ENCODE measurements around the gene PHLDB2. TPM values are rescaled to one million over a fixed set of nuclear protein-coding genes. Genes with fewer than 3 reads are reported as not detected.

The PHLDB2 gene
- polyA plus RNA-seq, 1 donor (not counting 4 experiments of a cell fraction or from before 2014, with no cell fraction given): 150 TPM

DNA sequence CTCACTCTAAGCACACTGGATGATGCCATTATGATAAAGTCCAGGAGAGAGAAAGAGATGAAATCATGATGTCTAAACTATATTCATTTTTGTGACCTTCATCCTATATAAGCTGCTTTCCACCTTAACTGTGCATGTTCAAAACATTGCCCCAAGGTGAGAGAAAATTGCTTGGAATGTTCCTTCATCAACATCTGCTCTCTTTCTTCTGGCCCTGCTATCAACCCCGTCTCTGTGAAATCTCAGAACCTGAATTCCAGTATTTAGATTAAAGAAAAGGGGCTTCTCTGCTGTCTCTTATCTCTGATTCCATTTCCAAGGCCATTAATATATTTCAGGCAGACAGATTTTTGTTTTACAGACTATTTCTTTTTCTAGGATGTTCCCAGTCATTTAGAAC lies 47.3 kb upstream of the PHLDB2 start:
- Histone ChIP-seq H3K4me1 (ENCODE audit: control insufficient read depth, extremely low read depth, insufficient read depth, low read length) (peaks cover 45% of the 10 kb centered on the region), H3K27ac (ENCODE audit: control insufficient read depth, insufficient read depth, low read length) (peak overlapping the region; percentile 51)
- peak; percentile 84 for FAIRE-seq

DNA sequence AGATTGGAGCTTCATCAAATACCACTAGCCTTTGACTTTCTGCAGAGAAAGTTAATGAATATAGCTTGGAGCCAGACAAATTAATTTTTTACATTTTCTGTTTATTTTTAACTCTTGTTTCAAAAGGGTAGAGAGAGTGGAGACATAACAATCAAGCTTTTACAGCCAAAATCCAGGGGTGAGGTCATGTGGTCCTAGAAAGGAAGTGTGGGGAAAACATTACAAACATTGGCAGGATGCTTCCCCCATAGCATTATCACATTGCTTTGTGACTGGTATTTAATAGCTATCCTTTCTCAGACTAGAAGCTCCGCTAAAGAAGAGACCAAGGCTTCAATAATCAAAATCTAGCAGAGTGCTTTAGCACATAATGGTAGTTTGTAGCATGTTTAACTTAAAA lies 46.4 kb upstream of the PHLDB2 start:
- Histone ChIP-seq H3K27me3 (ENCODE audit: control insufficient read depth, extremely low read depth, insufficient read depth, low read length) (no peaks in the 10 kb centered on the region), H3K4me2 (ENCODE audit: control insufficient read depth, extremely low read depth, insufficient read depth, low read depth, low read length) (no peak overlapping the region), H3K9me3 (ENCODE audit: control insufficient read depth, low read depth, low read length) (no peaks in the 10 kb centered on the region), H3K36me3 (ENCODE audit: control insufficient read depth in 2 of 2, extremely low read depth in 1 of 2, insufficient read depth in 2 of 2, low read length in 2 of 2) (no peaks in the 10 kb centered on the region), H3K9ac (ENCODE audit: control insufficient read depth, extremely low read depth, insufficient read depth, low read length) (no peak overlapping the region), H3K4me1 (ENCODE audit: control insufficient read depth, extremely low read depth, insufficient read depth, low read length) (peaks cover 43% of the 10 kb centered on the region), H3K79me2 (ENCODE audit: control insufficient read depth, insufficient read depth, low read length) (no peaks in the 10 kb centered on the region), H4K20me1 (ENCODE audit: control insufficient read depth, extremely low read depth, insufficient read depth, low read length) (no peaks in the 10 kb centered on the region), H2AFZ (ENCODE audit: control insufficient read depth, low read length) (no peak overlapping the region), H3K27ac (ENCODE audit: control insufficient read depth, insufficient read depth, low read length) (no peak overlapping the region), H3K4me3 (ENCODE audit: control insufficient read depth in 2 of 3, extremely low read depth in 1 of 3, insufficient read depth in 2 of 3, low read depth in 1 of 3, low read length in 3 of 3) (no peak overlapping the region), H3K9me1 (ENCODE audit: control insufficient read depth, extremely low read depth, insufficient read depth, low read length) (no peaks in the 10 kb centered on the region)
- TF ChIP-seq EZH2 (IDR thresholded peaks at IDR 0.05; ENCODE audit: low read length): no peak
- TF ChIP-seq, protein P1, sequence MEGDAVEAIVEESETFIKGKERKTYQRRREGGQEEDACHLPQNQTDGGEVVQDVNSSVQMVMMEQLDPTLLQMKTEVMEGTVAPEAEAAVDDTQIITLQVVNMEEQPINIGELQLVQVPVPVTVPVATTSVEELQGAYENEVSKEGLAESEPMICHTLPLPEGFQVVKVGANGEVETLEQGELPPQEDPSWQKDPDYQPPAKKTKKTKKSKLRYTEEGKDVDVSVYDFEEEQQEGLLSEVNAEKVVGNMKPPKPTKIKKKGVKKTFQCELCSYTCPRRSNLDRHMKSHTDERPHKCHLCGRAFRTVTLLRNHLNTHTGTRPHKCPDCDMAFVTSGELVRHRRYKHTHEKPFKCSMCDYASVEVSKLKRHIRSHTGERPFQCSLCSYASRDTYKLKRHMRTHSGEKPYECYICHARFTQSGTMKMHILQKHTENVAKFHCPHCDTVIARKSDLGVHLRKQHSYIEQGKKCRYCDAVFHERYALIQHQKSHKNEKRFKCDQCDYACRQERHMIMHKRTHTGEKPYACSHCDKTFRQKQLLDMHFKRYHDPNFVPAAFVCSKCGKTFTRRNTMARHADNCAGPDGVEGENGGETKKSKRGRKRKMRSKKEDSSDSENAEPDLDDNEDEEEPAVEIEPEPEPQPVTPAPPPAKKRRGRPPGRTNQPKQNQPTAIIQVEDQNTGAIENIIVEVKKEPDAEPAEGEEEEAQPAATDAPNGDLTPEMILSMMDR (optimal IDR thresholded peaks at IDR 0.05 in 1 of 3, IDR thresholded peaks at IDR 0.05 in 1 of 3, conservative IDR thresholded peaks at IDR 0.05 in 1 of 3; ENCODE audit: extremely low read depth in 1 of 3, insufficient read depth in 2 of 3, low read length in 3 of 3): no peak
- no peak for DNase-seq (ENCODE audit: low read depth, low spot score)
- dilution Hi-C loops (cut with MboI; ENCODE audit: extremely low pct_ligation_motif_present, low sequenced_read_pairs): no loop called here
- FAIRE-seq: no peak

More for the DNA sequence above, 47.3 kb upstream of the PHLDB2 start:
- no peaks in the 10 kb centered on the region for H3K9me1 ChIP-seq (ENCODE audit: control insufficient read depth, extremely low read depth, insufficient read depth, low read length)
- no peak overlapping the region for H3K9ac ChIP-seq (ENCODE audit: control insufficient read depth, extremely low read depth, insufficient read depth, low read length)
- no peak overlapping the region for H3K4me3 ChIP-seq (ENCODE audit: control insufficient read depth in 2 of 3, extremely low read depth in 1 of 3, insufficient read depth in 2 of 3, low read depth in 1 of 3, low read length in 3 of 3)
- H2AFZ ChIP-seq (ENCODE audit: control insufficient read depth, low read length): peak overlapping the region; percentile 55
- dilution Hi-C loops (cut with MboI; ENCODE audit: extremely low pct_ligation_motif_present, low sequenced_read_pairs): no loop called here
- TF ChIP-seq, protein P1 (optimal IDR thresholded peaks at IDR 0.05 in 1 of 3, IDR thresholded peaks at IDR 0.05 in 1 of 3, conservative IDR thresholded peaks at IDR 0.05 in 1 of 3; ENCODE audit: extremely low read depth in 1 of 3, insufficient read depth in 2 of 3, low read length in 3 of 3): no peak
- no peak for TF ChIP-seq EZH2 (IDR thresholded peaks at IDR 0.05; ENCODE audit: low read length)
- DNase-seq (ENCODE audit: low read depth, low spot score): no peak
- H4K20me1 ChIP-seq (ENCODE audit: control insufficient read depth, extremely low read depth, insufficient read depth, low read length): no peaks in the 10 kb centered on the region
- no peaks in the 10 kb centered on the region for H3K36me3 ChIP-seq (ENCODE audit: control insufficient read depth in 2 of 2, extremely low read depth in 1 of 2, insufficient read depth in 2 of 2, low read length in 2 of 2)
- H3K27me3 ChIP-seq (ENCODE audit: control insufficient read depth, extremely low read depth, insufficient read depth, low read length): no peaks in the 10 kb centered on the region
- no peaks in the 10 kb centered on the region for H3K9me3 ChIP-seq (ENCODE audit: control insufficient read depth, low read depth, low read length)
- no peaks in the 10 kb centered on the region for H3K79me2 ChIP-seq (ENCODE audit: control insufficient read depth, insufficient read depth, low read length)
- H3K4me2 ChIP-seq (ENCODE audit: control insufficient read depth, extremely low read depth, insufficient read depth, low read depth, low read length): peak overlapping the region; percentile 34

All from keratinocyte (primary cell).